ENCODE data around the gene RSRP1.
"Not testable (repeated sequence)": the region's sequence is repeated elsewhere in the genome, so short reads cannot be mapped to it uniquely, and the experiment has no call there.

The RSRP1 gene

GRCh38 chr1:25256578-25256965, 9.3 kb upstream of the RSRP1 start:
- no peak for DNase-seq

DNA sequence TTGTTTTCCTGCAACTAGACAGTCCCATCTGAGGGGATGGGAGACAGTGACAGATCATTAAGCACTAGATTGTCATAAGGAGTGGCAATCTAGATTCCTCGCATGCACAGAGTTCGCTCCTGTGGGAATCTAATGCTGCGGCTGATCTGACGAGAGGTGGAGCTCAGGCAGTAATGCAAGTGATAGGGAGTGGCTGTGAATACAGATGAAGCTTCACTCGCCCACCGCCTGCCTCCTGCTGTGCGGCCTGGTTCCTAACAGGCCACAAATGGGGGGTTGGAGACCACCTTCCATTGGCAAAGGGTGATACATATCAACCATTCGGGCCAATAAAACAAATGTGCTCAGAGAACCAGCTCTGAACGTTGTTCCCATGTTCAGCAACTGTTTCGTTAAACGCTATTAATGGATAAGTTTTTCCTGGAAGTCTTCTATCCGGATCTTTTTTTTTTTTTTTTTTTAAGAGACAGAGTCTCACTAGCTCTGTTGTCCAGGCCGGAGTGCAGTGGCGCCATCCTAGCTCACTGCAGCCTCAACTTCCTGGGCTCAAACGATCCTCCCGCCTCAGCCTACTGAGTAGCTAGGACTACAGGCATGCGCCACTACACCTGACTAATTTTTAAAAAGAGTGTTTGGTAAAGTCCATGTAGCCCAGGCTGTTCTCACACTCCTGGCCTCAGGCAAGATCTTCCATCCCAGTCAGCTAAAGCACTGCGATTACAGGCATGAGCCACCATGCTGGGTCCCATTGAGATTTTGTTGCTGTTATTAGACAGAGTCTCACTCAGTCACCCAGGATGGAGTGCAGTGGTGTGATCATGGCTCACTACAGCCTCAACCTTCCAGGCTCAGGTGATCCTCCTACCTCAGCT, 8.7 kb upstream of the RSRP1 start:
- DNase-seq: no peak

GRCh38 chr1:25253911-25254310, 6.7 kb upstream of the RSRP1 start:
- no peak for DNase-seq

GRCh38 chr1:25247829-25248754, 838 bp upstream of the RSRP1 start:
- peak; percentile 87 for DNase-seq

GRCh38 chr1:25246600-25247023, 642 bp downstream of the RSRP1 start:
- DNase-seq: no peak

GRCh38 chr1:25245809-25246599, 1.2 kb downstream of the RSRP1 start:
- DNase-seq: no peak

DNA sequence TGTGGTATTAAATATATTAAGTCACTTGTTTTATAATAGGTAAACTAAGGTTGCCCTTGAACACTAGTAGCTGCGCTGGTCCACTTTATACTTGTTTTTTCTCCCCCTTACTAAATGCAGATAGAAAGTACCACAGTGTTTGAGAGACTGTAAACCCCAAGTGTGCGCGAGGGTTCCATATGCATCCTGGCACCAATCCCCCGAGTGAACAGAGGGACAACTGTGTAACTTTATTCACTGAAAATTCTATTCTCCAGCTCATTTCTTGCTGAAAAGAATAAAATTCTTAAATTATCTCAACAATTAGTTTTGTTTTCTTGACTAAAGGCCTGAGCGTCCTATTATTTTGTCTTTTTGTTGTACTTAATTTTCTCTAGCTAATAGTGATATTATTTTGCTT, 1.9 kb downstream of the RSRP1 start:
- DNase-seq: no peak

DNA sequence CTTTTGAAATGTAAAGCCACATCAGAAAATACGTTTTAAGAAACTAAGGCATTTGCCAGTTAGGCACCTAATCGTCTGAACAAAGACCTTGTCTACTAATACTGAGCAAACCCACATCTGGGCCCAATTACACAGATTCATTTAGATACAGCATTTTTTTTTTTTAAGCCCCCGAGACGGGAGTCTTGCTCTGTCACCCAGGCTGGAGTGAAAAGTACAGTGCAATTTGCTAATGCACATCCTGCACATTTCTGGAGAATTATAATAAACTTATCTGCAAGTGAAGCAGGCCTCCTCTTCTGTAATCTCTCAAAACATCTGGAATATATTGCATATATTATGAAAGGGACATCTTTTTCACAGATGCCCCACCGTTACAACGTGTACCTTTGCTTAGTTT, 3.3 kb downstream of the RSRP1 start:
- DNase-seq: no peak

- DNase-seq: peak; percentile 94
Observed at GRCh38 chr1:25239681-25240541, 7.3 kb downstream of the RSRP1 start.

GRCh38 chr1:25238046-25238445, 9.2 kb downstream of the RSRP1 start:
- no peak for DNase-seq

DNA sequence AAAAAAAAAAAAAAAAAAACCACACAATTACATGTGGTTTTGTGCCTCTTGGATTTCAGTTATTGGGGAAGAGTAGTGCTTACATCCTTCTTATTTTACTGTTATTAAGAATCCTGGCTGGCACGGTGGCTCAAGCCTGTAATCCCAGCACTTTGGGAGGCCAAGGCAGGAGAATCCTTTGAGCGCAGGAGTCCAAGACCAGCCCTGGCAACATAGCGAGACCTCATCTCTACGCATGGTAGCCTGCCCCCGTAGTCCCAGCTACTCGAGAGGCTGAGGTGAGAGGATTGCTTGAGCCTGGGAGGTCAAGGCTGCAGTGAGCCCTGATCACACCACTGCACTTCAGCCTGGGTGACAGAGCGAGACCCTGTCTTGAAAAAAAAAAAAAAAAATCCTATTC, 11.0 kb downstream of the RSRP1 start:
- DNase-seq: not testable (repeated sequence)

DNA sequence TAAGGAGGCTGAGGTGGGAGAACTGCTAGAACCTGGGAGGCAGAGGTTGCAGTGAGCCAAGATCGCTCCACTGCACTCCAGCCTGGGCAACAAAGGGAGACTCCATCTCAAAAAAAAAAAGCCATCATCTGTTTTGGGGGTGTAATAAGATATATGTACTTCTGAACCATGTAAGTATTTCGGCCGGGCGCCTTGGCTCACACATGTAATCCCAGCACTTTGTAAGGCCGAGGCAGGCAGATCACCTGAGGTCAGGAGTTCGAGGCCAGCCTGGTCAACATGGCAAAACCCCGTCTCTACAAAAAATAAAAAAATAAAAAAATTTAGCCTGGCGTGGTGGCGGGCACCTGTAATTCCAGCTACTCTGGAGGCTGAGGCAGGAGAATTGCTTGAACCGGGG, 11.8 kb downstream of the RSRP1 start:
- not testable (repeated sequence) for DNase-seq

DNA sequence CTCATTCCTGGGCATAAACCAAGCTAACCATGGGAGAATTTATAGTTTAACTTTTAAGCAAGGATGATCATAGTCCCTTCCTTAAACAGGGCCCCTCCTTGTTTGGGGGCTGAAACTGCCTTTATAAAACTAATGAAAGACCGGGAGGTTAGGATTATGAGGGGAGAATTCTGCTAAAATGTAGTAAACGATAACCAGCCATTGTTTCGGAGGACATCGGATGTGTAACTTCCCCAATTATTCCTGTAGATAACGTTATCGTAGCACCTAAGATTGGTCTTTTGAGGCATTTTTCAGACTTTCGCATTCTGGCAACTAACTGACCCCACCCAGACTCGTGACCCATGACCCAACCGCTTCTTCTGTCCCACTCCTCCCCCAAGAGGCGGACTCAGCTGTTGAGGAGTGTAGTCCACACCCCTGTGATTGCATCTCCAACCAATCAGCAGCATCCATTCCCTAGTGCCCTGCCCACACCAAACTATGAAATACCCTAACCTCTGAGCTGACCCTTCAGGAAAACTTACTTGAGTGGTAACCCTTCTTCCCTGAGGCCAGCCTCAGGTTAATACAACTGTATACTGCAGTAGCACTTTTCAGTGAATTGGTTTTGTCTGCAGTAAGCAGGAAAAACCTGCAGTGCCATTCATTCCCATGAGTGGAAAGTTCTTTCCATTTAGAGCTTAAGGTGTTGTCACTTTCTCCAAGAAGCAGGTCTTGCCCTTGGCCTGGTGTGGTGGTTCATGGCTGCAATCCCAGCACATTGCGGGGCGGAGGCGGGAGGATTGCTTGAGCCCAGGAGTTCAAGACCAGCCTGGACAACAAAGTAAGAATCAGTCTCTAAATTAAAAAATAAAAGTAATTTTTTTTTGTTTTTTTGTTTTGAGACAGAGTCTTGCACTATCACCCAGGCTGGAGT, 14.1 kb downstream of the RSRP1 start:
- peak; percentile 50 for DNase-seq

- peak; percentile 79 for DNase-seq
Observed at GRCh38 chr1:25232027-25232865, 15.0 kb downstream of the RSRP1 start, which contains the start of gene SYF2. Gene SYF2, minus strand, starts transcription at chr1:25232502. Its CDS starts 35 bp downstream, at chr1:25232467.

GRCh38 chr1:25223471-25223870, 23.8 kb downstream of the RSRP1 start:
- DNase-seq: no peak

DNA sequence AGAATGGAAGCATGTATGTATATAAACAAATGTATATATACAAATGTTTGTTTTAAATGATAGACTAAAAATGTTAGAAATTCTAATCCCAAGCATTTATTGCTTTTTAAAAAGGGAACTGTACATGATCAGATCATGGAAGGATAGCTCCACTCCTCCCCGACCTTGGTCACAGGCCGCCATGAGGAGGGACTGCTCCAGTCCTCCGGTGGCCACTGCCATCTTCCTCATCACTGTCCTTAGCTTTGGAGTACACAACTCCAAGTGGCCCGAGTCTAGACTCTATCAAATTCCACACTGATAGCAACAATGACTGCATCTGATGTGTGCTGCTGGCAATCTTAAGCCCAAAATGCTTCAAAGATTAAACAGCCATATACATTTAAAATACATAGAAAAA, 24.6 kb downstream of the RSRP1 start:
- no peak for DNase-seq

GRCh38 chr1:25220666-25221065, 26.6 kb downstream of the RSRP1 start:
- DNase-seq: no peak

- DNase-seq: no peak
Observed at GRCh38 chr1:25219661-25220251, 27.5 kb downstream of the RSRP1 start.

DNA sequence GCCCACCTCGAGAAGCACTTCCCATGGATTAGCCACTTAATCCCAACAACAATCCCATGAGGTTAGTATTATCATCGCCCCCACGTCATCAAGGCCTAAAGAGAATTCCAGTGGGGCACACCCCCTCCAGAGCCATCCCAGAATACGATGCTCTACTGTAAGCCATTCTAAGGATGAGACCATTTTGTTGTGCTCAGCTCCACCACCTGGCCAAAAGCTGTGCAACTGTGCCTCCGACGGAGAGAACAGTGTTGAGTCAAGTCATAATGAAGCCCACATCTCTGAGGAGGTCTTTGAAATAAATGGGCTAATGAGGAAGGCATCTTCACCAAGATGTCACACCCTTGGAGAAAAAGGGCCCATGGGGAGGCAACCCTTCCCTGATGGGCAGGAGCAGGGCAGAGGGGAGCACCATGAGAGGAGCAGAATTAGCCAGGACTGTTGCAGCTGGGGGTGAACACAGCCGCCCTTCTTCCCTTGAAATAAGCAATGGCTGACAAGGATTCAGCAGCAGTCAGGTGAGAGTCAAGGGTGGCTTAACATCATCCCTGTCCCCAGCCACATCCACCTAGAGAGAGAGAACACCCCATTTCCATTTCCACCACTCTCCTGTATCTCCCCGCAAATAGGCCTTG, 29.5 kb downstream of the RSRP1 start:
- DNase-seq: no peak

All from NCI-H510A (cell line).